Measurements from ENCODE around the gene DNPH1. TPM values are rescaled to one million over a fixed set of nuclear protein-coding genes. Genes with fewer than 3 reads are reported as not detected.

Gene DNPH1
- total and polyA plus RNA-seq, 9 donors = 20.1 to 32.0 (median 27.1) TPM

- Histone ChIP-seq H3K27me3 (ENCODE audit: control insufficient read depth, insufficient read depth, low read length) (peaks cover 60% of the 10 kb centered on the region), H3K36me3 (ENCODE audit: control insufficient read depth, insufficient read depth, low read length) (no peaks in the 10 kb centered on the region), H3K27ac (ENCODE audit: low read length) (no peak overlapping the region), H3K4me1 (ENCODE audit: control insufficient read depth, insufficient read depth, low read length) (peaks cover 13% of the 10 kb centered on the region), H3K9me3 (replicated peaks; ENCODE audit: control insufficient read depth, low read depth, low read length) (no peaks in the 10 kb centered on the region), H3K4me3 (ENCODE audit: low read length) (no peak overlapping the region)
- WGBS (ENCODE audit: insufficient coverage) = 50% methylated on average over 2 of the region's 10 CpGs
- no peak for DNase-seq
Measured at GRCh38 chr6:43274127-43274915, 45.0 kb upstream of the DNPH1 start.

GRCh38 chr6:43273707-43274106, 44.4 kb upstream of the DNPH1 start:
- no peaks in the 10 kb centered on the region for H3K36me3 ChIP-seq (ENCODE audit: control insufficient read depth, insufficient read depth, low read length)
- no peaks in the 10 kb centered on the region for H3K9me3 ChIP-seq (replicated peaks; ENCODE audit: control insufficient read depth, low read depth, low read length)
- 38% methylated on average over 2 of the region's 2 CpGs for WGBS (ENCODE audit: insufficient coverage)
- no peak overlapping the region for H3K27ac ChIP-seq (ENCODE audit: low read length)
- H3K4me3 ChIP-seq (ENCODE audit: low read length) = no peak overlapping the region
- peaks cover 60% of the 10 kb centered on the region for H3K27me3 ChIP-seq (ENCODE audit: control insufficient read depth, insufficient read depth, low read length)
- no peak for DNase-seq
- H3K4me1 ChIP-seq (ENCODE audit: control insufficient read depth, insufficient read depth, low read length) = peaks cover 18% of the 10 kb centered on the region

DNA sequence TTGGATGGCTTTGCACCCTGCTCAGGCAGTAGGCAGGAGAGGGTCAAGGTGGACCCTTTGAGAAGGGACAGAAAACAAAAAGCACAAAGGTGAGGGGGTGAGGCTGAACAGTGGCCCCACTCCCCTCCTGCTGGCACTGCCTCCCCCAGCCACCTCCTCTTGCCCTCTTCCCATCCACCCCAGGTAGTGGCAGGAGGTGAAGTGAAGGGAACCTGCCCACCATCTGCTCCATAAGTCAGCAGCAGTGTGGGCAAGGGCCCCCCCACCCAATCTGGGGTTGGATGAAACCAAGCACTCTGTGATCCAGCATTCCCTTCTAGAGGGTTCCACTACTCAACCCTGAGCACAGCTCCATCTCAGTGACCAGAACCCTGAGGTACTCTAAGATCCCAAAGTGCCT, 42.7 kb upstream of the DNPH1 start:
- Histone ChIP-seq H3K4me3 (ENCODE audit: low read length) (no peak overlapping the region), H3K36me3 (ENCODE audit: control insufficient read depth, insufficient read depth, low read length) (no peaks in the 10 kb centered on the region), H3K4me1 (ENCODE audit: control insufficient read depth, insufficient read depth, low read length) (peaks cover 27% of the 10 kb centered on the region), H3K27ac (ENCODE audit: low read length) (no peak overlapping the region), H3K27me3 (ENCODE audit: control insufficient read depth, insufficient read depth, low read length) (peaks cover 49% of the 10 kb centered on the region), H3K9me3 (replicated peaks; ENCODE audit: control insufficient read depth, low read depth, low read length) (no peaks in the 10 kb centered on the region)
- no peak for DNase-seq

DNA sequence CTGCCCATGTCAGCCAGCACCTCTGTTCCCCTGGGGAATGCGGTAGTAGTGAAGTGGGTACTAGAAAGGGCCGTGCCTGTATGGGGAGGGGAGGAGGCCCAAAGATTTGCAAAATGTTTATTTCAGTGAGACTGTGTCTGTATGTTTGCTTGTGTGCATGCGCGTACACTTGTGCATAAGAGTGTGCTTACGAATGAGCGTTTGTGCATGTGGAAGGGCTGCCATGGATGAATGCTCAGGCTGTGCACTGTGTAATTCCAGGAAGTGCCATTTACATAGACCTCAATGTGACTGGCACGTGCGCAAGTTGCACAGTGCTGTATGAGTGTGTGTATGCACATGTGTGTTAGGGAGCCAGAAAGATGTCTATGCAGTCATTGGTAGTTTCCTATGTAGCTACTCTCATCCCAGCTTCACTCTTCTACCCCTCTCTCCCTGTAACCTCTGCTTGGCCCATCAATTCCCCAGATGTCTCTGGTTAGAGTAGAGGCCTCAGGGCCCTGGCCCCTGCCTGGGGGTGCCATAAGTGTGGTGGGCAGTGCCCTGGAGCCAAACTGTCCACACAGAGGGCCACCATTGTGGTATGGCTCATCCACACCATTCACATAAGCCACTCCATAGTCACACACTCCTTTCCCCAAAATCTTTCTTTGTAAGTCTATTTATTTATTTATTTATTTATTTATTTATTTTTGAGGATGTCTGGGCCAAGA, 42.0 kb upstream of the DNPH1 start:
- no peak overlapping the region for H3K4me3 ChIP-seq (ENCODE audit: low read length)
- peaks cover 42% of the 10 kb centered on the region for H3K27me3 ChIP-seq (ENCODE audit: control insufficient read depth, insufficient read depth, low read length)
- H3K9me3 ChIP-seq (replicated peaks; ENCODE audit: control insufficient read depth, low read depth, low read length) = no peaks in the 10 kb centered on the region
- H3K4me1 ChIP-seq (ENCODE audit: control insufficient read depth, insufficient read depth, low read length) = peaks cover 27% of the 10 kb centered on the region
- no peak for DNase-seq
- no peaks in the 10 kb centered on the region for H3K36me3 ChIP-seq (ENCODE audit: control insufficient read depth, insufficient read depth, low read length)
- WGBS (ENCODE audit: insufficient coverage) = 91% methylated on average over 6 of the region's 8 CpGs
- no peak overlapping the region for H3K27ac ChIP-seq (ENCODE audit: low read length)

DNA sequence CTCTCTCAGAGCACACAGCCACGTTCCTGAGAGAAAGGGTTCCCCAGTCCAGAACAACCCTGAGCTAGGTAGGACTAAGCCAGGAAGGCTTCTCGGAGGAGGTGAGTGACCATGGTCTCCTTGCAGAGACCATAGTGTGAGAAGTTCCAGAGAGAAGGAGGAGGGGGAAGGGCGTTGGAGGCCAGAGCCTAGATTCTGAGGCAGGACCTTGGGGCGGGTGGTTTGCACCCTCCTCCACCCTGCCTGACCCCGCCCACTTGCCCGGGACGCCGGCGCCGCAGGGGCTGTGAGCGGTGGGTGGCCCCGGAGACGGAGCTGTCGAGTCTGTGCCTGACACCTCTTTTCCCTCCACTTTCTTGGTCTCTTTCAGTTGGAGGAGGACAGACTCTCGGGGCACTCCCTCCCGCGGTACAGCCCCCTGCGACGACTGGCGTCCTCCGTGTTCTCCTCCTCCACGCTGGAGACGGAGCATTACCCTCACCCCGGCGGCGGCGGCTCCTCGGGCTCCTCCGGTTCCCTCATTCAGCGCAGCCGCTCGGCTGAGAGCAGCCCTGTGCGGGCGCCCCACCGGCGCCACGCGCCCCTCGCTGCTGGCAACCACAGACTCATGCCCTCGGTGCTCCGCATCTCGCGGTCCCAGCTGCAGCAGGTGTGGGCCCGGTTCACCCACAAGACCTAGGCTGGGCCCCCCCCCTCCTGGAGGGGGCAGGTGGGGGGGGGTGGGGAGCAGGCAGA, 40.2 kb upstream of the DNPH1 start:
- no peak for DNase-seq
- under 1% methylated on average over 27 of the region's 44 CpGs for WGBS (ENCODE audit: insufficient coverage)
- Histone ChIP-seq H3K4me3 (ENCODE audit: low read length) (peak overlapping the region; percentile 6), H3K27me3 (ENCODE audit: control insufficient read depth, insufficient read depth, low read length) (peaks cover 25% of the 10 kb centered on the region), H3K9me3 (replicated peaks; ENCODE audit: control insufficient read depth, low read depth, low read length) (no peaks in the 10 kb centered on the region), H3K27ac (ENCODE audit: low read length) (no peak overlapping the region), H3K36me3 (ENCODE audit: control insufficient read depth, insufficient read depth, low read length) (no peaks in the 10 kb centered on the region), H3K4me1 (ENCODE audit: control insufficient read depth, insufficient read depth, low read length) (peaks cover 17% of the 10 kb centered on the region)

- H3K27me3 ChIP-seq (ENCODE audit: control insufficient read depth, insufficient read depth, low read length) = peaks cover 19% of the 10 kb centered on the region
- H3K27ac ChIP-seq (ENCODE audit: low read length) = no peak overlapping the region
- WGBS (ENCODE audit: insufficient coverage) = 74% methylated on average over 3 of the region's 10 CpGs
- H3K36me3 ChIP-seq (ENCODE audit: control insufficient read depth, insufficient read depth, low read length) = no peaks in the 10 kb centered on the region
- no peak overlapping the region for H3K4me3 ChIP-seq (ENCODE audit: low read length)
- no peaks in the 10 kb centered on the region for H3K9me3 ChIP-seq (replicated peaks; ENCODE audit: control insufficient read depth, low read depth, low read length)
- peak; percentile 39 for DNase-seq
- peaks cover 17% of the 10 kb centered on the region for H3K4me1 ChIP-seq (ENCODE audit: control insufficient read depth, insufficient read depth, low read length)
Measured at GRCh38 chr6:43268782-43269272, 39.5 kb upstream of the DNPH1 start.

DNA sequence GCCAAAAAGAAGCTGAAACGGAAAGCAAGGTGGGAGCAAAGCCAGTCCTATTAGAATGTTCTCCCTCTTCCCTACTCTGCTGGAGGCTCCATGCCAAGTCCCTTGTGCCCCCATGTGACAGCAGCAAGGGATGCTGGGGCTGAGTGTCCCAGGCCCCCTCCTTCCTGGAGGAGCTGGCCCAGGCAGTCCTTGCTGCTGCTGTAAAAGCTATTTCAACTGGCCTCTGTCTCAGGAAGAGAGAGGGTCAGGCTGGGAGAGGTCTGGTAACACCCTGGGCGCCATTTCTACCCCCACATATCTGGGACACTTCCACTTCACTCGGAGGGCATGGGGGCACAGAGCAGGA, 39.0 kb upstream of the DNPH1 start:
- H3K27ac ChIP-seq (ENCODE audit: low read length) = no peak overlapping the region
- H3K4me3 ChIP-seq (ENCODE audit: low read length) = no peak overlapping the region
- DNase-seq = peak; percentile 73
- 28% methylated on average over 2 of the region's 3 CpGs for WGBS (ENCODE audit: insufficient coverage)
- H3K9me3 ChIP-seq (replicated peaks; ENCODE audit: control insufficient read depth, low read depth, low read length) = no peaks in the 10 kb centered on the region
- H3K36me3 ChIP-seq (ENCODE audit: control insufficient read depth, insufficient read depth, low read length) = no peaks in the 10 kb centered on the region
- peaks cover 14% of the 10 kb centered on the region for H3K27me3 ChIP-seq (ENCODE audit: control insufficient read depth, insufficient read depth, low read length)
- peaks cover 17% of the 10 kb centered on the region for H3K4me1 ChIP-seq (ENCODE audit: control insufficient read depth, insufficient read depth, low read length)

GRCh38 chr6:43267619-43268354, 38.5 kb upstream of the DNPH1 start:
- Histone ChIP-seq H3K27me3 (ENCODE audit: control insufficient read depth, insufficient read depth, low read length) (peaks cover 10% of the 10 kb centered on the region), H3K4me1 (ENCODE audit: control insufficient read depth, insufficient read depth, low read length) (peaks cover 17% of the 10 kb centered on the region), H3K4me3 (ENCODE audit: low read length) (no peak overlapping the region), H3K27ac (ENCODE audit: low read length) (no peak overlapping the region), H3K36me3 (ENCODE audit: control insufficient read depth, insufficient read depth, low read length) (no peaks in the 10 kb centered on the region), H3K9me3 (replicated peaks; ENCODE audit: control insufficient read depth, low read depth, low read length) (no peaks in the 10 kb centered on the region)
- no peak for DNase-seq
- WGBS (ENCODE audit: insufficient coverage) = 67% methylated on average over 7 of the region's 7 CpGs

- Histone ChIP-seq H3K4me3 (ENCODE audit: low read length) (no peak overlapping the region), H3K9me3 (replicated peaks; ENCODE audit: control insufficient read depth, low read depth, low read length) (no peaks in the 10 kb centered on the region), H3K36me3 (ENCODE audit: control insufficient read depth, insufficient read depth, low read length) (no peaks in the 10 kb centered on the region), H3K4me1 (ENCODE audit: control insufficient read depth, insufficient read depth, low read length) (peaks cover 17% of the 10 kb centered on the region), H3K27me3 (ENCODE audit: control insufficient read depth, insufficient read depth, low read length) (peaks cover 7% of the 10 kb centered on the region), H3K27ac (ENCODE audit: low read length) (no peak overlapping the region)
- no peak for DNase-seq
- 74% methylated on average over 3 of the region's 6 CpGs for WGBS (ENCODE audit: insufficient coverage)
Measured at GRCh38 chr6:43265564-43265963, 36.3 kb upstream of the DNPH1 start.
